MCF 10A (cell line): ENCODE data around the gene NUDT4B. TPM values are rescaled to one million over a fixed set of nuclear protein-coding genes. Genes with fewer than 3 reads are reported as not detected.
"Not testable (repeated sequence)": the region's sequence is repeated elsewhere in the genome, so short reads cannot be mapped to it uniquely, and the experiment has no call there.

Source experiments
- BruUV-seq: library from RNA; stranded (reverse); fragments of 400-500 nt; replicated peaks from 2 replicates; lab custom pipeline; 2021; lab: Mats Ljungman, UMichigan
- CTCF ChIA-PET: fragments of 300-600 bp; sonication (Branson Sonifier 250); formaldehyde crosslinking; extraction: SDS; loops from one replicate; lab custom pipeline; 2021; ENCODE audit warnings: antibody characterized with exemption, inconsistent platforms; lab: Yijun Ruan, JAX
- POLR2A ChIA-PET: fragments of 300-600, 350-650 bp; sonication (Branson Sonifier 250); formaldehyde crosslinking; extraction: SDS; loops from one replicate; lab custom pipeline; 2020; ENCODE audit warnings: antibody characterized with exemption, inconsistent platforms; lab: Yijun Ruan, JAX
- DNase-seq: peaks from one replicate; pipeline ENCODE4 v3.0.0-alpha.2; 2018; ENCODE audit not compliant: unreplicated experiment
- H3K27ac Mint-ChIP-seq: one replicate; pipeline ENCODE4 v1.8.0; 2022; ENCODE audit warnings: mild to moderate bottlenecking, low read depth, mixed read lengths; ENCODE audit not compliant: unreplicated experiment
- H3K27me3 Mint-ChIP-seq: one replicate; pipeline ENCODE4 v1.8.0; 2022; ENCODE audit warnings: mixed read lengths; ENCODE audit not compliant: insufficient read depth, unreplicated experiment
- H3K36me3 Mint-ChIP-seq: one replicate; pipeline ENCODE4 v1.8.0; 2022; ENCODE audit warnings: mild to moderate bottlenecking, moderate library complexity, mixed read lengths; ENCODE audit not compliant: insufficient read depth, unreplicated experiment
- H3K4me1 Mint-ChIP-seq: one replicate; pipeline ENCODE4 v1.8.0; 2022; ENCODE audit warnings: mixed read lengths; ENCODE audit not compliant: insufficient read depth, unreplicated experiment
- H3K4me3 Mint-ChIP-seq: one replicate; pipeline ENCODE4 v1.8.0; 2022; ENCODE audit warnings: mild to moderate bottlenecking, moderate library complexity, mixed read lengths; ENCODE audit not compliant: unreplicated experiment
- H3K9me3 Mint-ChIP-seq: one replicate; pipeline ENCODE4 v1.8.0; 2022; ENCODE audit warnings: mixed read lengths; ENCODE audit not compliant: unreplicated experiment
- intact Hi-C: fragments of 100-400 bp; cut with micrococcal nuclease; formaldehyde crosslinking; loops from 2 replicates; pipeline ENCODE4 v1.14.1; 2022
- total RNA-seq: library from RNA; stranded (reverse); gene quantifications from 2 replicates; pipeline ENCODE4 v1.2.3, GENCODE V29; 2022

NUDT4B gene
- total RNA-seq, 1 experiment from 2014 or later = not detected

DNA sequence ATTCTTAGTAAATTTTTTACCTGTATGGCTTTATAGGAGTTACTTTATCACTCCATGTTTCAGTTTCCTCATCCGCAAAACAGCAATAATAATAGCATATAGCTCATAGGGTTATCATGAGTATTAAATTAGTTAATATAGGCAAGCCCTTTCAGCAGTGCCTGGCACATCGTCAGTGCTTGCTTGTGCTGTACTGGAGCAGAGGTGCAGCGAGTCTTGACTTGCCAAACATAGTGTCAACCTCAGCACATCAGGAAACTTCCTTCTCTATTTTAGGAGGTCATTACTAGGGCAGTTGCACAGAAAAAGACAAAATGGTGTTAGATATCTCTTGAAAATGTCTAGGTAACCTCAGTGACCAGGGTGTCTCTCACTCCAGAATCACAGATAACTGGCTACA lies 33.1 kb upstream of the NUDT4B start:
- H3K27ac Mint-ChIP-seq, H3K4me3 Mint-ChIP-seq, H3K9me3 Mint-ChIP-seq, BruUV-seq, H3K4me1 Mint-ChIP-seq, H3K27me3 Mint-ChIP-seq, CTCF ChIA-PET, POLR2A ChIA-PET, intact Hi-C loops, DNase-seq, H3K36me3 Mint-ChIP-seq: not testable (repeated sequence)

DNA sequence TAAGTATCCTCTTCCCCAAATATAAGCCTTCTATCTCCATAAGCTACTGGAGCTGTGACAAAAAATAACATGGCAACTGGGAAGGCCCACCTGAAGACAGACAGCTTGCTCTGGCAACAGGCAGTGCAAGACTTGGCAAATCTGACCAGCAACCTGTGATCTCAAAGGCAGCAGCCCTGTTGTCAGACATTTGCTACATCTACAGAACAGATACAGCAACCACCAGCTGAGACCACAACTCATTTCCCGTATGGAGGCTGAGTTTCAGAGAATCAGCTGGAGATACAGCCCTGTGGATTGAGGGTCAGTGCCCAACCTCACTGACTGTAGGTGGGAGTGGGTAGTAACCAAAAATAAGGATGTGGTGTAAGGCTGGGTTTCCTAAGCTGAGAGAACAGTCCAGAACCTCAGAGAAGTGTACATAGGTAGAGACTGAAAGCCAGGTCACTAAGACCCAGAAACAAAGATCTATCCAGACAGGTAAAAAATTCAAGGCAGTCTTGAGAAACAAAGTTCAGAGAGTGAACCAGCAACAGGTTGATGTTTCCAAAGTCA lies 31.5 kb upstream of the NUDT4B start:
- CTCF ChIA-PET, H3K27me3 Mint-ChIP-seq, H3K27ac Mint-ChIP-seq, H3K9me3 Mint-ChIP-seq, BruUV-seq, DNase-seq, H3K4me1 Mint-ChIP-seq, H3K4me3 Mint-ChIP-seq, POLR2A ChIA-PET, intact Hi-C loops, H3K36me3 Mint-ChIP-seq: not testable (repeated sequence)

- BruUV-seq, intact Hi-C loops, H3K27ac Mint-ChIP-seq, H3K36me3 Mint-ChIP-seq, CTCF ChIA-PET, H3K9me3 Mint-ChIP-seq, POLR2A ChIA-PET, H3K4me3 Mint-ChIP-seq, H3K27me3 Mint-ChIP-seq, DNase-seq, H3K4me1 Mint-ChIP-seq: not testable (repeated sequence)
Measured at GRCh38 chr1:148720918-148721317, 27.7 kb upstream of the NUDT4B start.

DNA sequence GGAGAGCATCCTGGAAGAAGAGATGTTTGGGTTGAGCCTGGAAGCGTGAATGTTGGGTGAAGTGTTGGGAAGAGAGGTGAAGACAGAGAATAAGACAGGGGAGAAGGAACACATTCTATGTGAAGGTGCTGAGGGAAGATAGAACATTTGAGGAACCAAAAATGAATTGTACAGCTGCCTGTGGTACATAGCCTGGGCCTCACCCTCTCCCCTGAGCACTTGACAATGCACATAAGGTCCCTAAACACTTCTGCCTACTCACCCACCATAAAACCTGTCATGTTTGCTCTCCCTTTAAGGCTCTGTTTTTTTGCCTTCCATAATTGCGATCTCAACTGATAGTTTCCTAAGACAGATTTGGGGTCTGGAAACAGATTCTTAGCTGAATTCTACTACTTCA lies 25.8 kb upstream of the NUDT4B start:
- DNase-seq, H3K4me3 Mint-ChIP-seq, intact Hi-C loops, POLR2A ChIA-PET, H3K36me3 Mint-ChIP-seq, BruUV-seq, H3K27me3 Mint-ChIP-seq, H3K27ac Mint-ChIP-seq, H3K4me1 Mint-ChIP-seq, CTCF ChIA-PET, H3K9me3 Mint-ChIP-seq: not testable (repeated sequence)

- BruUV-seq, CTCF ChIA-PET, POLR2A ChIA-PET, intact Hi-C loops, H3K27ac Mint-ChIP-seq, H3K27me3 Mint-ChIP-seq, H3K9me3 Mint-ChIP-seq, H3K4me1 Mint-ChIP-seq, H3K4me3 Mint-ChIP-seq, H3K36me3 Mint-ChIP-seq, DNase-seq: not testable (repeated sequence)
Measured at GRCh38 chr1:148723515-148723914, 25.1 kb upstream of the NUDT4B start.

GRCh38 chr1:148724872-148725271 lies 23.7 kb upstream of the NUDT4B start:
- H3K27ac Mint-ChIP-seq, H3K4me3 Mint-ChIP-seq, CTCF ChIA-PET, H3K36me3 Mint-ChIP-seq, H3K27me3 Mint-ChIP-seq, DNase-seq, POLR2A ChIA-PET, H3K9me3 Mint-ChIP-seq, intact Hi-C loops, H3K4me1 Mint-ChIP-seq, BruUV-seq: not testable (repeated sequence)

DNA sequence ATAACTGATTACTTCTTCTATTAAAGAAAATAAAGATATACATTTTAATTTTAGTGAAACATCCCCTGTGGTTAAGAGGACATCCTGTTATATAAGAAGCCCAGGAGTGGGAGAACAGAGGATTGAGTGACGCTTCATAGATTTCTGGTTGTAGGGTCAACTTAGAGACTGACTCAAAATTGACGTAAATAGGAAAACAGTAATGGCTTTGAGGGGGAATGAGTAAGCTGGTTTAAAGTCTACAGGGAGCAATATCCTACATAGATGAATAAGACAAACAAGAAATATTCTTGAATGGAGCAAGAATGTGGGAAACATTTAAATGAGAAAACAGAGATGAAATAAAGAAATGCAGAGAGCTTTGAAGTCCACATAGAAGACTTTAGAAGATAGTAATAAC lies 20.7 kb upstream of the NUDT4B start:
- H3K4me1 Mint-ChIP-seq, intact Hi-C loops, H3K27me3 Mint-ChIP-seq, H3K27ac Mint-ChIP-seq, CTCF ChIA-PET, H3K4me3 Mint-ChIP-seq, H3K36me3 Mint-ChIP-seq, H3K9me3 Mint-ChIP-seq, BruUV-seq, DNase-seq, POLR2A ChIA-PET: not testable (repeated sequence)

DNA sequence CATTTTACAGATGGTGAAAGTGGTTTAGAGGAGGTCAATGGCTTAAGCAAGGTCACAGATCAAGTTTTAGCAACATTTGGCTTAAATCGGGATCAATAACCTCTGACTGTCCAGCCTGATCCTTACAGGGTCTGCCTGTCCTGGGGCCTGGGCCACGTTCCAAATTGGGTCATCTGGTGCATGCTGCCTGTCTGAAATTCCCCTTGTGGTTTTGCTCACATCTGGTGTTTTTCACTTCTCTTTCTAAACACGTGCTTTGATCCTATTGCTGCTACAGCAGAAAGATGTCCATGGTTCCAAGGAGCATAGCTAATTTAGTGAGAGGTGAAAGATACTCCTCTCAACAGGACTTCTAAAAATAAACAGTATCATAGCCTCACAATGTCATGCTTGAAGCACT lies 19.4 kb upstream of the NUDT4B start:
- CTCF ChIA-PET, H3K27me3 Mint-ChIP-seq, DNase-seq, POLR2A ChIA-PET, BruUV-seq, H3K36me3 Mint-ChIP-seq, intact Hi-C loops, H3K9me3 Mint-ChIP-seq, H3K4me3 Mint-ChIP-seq, H3K4me1 Mint-ChIP-seq, H3K27ac Mint-ChIP-seq: not testable (repeated sequence)

GRCh38 chr1:148729541-148729940 lies 19.0 kb upstream of the NUDT4B start:
- H3K27me3 Mint-ChIP-seq, H3K36me3 Mint-ChIP-seq, H3K27ac Mint-ChIP-seq, H3K4me3 Mint-ChIP-seq, POLR2A ChIA-PET, CTCF ChIA-PET, H3K4me1 Mint-ChIP-seq, DNase-seq, intact Hi-C loops, H3K9me3 Mint-ChIP-seq, BruUV-seq: not testable (repeated sequence)

- H3K36me3 Mint-ChIP-seq, H3K9me3 Mint-ChIP-seq, DNase-seq, POLR2A ChIA-PET, H3K4me1 Mint-ChIP-seq, BruUV-seq, H3K4me3 Mint-ChIP-seq, H3K27ac Mint-ChIP-seq, CTCF ChIA-PET, intact Hi-C loops, H3K27me3 Mint-ChIP-seq: not testable (repeated sequence)
Measured at GRCh38 chr1:148732277-148732676, 16.3 kb upstream of the NUDT4B start.
